GM19328 (cell line): ENCODE results near the gene GCAT.
A peak's percentile ranks its signal among the peaks of the same experiment; 100 is the strongest.

ENCODE experiments used
- ATAC-seq: cut with Tn5 transposase; IDR thresholded peaks from one replicate; pipeline ENCODE4 v1.9.1; 2021; ENCODE audit warnings: mild to moderate bottlenecking, moderate library complexity; ENCODE audit not compliant: unreplicated experiment

The GCAT gene

GRCh38 chr22:37807410-37808293, at the start of gene GCAT:
TSS of gene GCAT (plus strand) at chr22:37807934. CDS start at chr22:37807968, 34 bp downstream.
- peak; percentile 89 for ATAC-seq

DNA sequence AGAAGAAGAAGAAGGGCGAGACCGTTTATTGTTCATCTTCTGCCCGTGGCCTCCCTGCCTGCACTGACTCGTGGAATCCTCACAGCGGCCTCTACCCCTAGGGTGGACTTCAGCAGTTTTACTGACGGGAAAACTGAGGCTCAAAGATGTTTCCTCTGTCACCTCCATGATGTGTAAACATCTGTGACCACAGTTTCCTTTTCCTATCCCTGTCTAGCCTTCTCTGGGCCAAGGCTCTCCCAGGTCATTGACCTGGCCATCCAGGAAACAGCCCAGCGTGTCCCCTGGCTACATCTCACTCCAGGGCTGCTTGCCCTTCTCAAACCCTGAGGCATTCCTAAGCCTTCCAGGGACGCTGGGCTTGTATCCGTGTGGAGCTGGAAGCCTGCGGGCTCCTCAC, 49.0 kb upstream of the GCAT start:
- ATAC-seq: no peak

GRCh38 chr22:37759281-37759680, 48.5 kb upstream of the GCAT start:
- no peak for ATAC-seq

DNA sequence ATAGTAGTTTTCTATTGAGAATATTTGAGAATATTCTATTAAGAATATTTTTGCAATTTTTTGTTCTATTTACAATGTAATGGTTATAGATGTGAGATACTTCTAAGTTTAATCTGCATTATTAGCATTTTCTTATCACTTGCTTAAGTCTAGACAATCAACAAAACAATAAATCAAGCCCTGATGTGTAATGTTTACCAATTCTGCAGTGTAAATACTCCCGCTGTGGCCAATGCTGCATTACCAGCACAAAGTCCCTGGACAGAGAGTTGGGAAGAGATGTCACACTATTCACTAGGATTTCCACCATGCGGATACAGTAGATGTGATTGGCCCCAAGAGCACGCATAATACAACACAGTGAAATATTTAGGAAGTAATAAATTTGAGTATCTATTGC, 47.6 kb upstream of the GCAT start:
- ATAC-seq: no peak

DNA sequence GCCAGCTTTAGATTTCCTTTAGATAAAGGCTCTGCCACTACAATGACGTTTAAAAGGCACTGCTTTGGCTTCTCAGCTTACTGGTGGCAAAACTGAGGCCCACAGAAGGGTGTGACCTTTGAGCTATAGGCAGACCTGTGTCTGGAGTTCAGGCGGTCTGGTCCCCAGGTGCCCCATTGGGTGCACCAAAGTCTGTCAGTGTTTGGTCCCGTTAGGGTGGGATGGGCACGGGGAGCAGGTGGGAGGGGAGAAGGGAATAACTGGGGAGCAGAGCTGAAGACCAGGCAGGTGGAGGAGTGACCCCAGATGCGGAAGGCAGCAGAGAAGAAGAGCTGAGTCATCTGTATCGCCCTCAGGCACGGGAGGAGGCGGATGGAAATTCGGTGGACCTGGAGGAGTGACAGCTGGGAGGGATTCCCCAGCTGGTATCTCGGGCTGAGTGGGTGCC, 45.3 kb upstream of the GCAT start:
- ATAC-seq: no peak

DNA sequence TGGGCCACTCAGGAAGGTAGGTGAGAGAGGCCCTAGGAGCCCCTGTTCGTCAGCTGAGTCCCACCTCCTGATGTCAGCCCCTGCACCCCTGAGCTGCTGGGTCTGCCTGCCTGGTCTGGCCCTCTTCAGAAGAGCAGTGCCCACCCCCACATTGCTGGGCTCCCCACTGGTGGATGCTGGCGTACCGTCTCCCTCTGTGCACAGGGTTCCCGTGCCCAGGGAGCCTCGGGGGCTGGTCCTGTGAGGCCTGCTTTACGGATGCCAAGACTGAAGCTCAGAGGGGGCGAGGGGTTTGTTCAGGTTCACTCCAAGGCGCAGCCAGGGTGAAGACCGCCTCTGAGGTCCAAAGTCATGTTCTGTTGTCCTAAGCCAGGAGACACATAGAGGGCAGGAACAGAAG, 44.7 kb upstream of the GCAT start:
- no peak for ATAC-seq

DNA sequence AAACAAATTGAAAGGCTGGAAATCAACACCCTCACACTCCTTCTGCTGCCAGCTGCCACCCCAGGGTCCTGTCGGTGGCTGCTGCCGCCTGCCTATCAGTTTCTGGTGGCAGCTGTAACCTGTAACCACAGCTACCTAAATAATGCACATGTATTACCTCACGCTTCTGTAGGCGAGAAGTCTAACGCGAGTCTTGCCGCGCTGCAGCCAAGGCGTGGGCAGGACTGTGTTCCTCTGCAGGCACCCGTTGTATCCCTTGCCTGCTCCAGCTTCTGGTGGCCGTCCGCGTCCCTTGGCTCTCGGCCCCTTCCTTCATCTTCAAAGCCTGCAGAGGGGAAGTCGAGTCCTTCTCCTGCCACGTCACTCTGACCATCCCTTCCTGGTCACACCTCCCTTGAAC, 44.1 kb upstream of the GCAT start:
- no peak for ATAC-seq

DNA sequence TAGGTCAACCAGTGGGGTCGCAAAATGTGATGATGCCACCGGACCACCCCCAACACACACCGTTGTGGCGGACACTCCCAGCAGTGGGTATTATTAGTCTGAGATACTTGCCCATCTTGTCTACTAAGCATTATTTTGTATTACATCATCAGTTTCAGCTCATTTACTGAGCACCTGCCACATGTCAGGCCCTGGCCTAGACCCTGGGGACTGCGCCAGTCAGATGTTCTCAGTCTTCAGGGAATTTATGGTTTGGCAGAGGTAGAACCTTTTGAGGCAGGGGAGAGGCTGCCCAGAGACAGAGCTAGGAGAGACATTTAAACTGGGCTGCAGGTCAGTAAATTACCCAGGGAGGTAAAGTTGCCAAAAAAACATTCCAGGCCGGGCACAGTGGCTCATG, 43.1 kb upstream of the GCAT start:
- no peak for ATAC-seq

DNA sequence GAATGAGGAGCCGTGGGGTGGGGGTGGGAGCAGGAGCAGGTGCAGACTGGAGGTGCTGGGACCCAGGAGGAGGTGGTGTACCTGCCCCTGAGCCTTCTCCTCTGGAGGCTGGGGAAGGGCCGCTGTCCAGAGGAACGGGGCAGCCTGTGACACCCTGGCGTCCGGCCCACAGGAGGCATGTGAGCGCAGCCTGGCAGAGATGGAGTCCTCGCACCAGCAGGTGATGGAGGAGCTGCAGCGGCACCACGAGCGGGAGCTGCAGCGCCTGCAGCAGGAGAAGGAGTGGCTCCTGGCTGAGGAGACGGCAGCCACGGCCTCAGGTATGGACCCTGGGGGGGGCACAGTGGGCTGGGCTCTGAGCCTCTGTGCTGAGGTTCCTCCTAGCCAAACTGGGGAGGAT, 42.2 kb upstream of the GCAT start:
- ATAC-seq: no peak

- ATAC-seq: no peak
These were observed 41.7 kb upstream of the GCAT start for GRCh38 chr22:37765953-37766576.

GRCh38 chr22:37768273-37768672, 39.5 kb upstream of the GCAT start:
- ATAC-seq: no peak

DNA sequence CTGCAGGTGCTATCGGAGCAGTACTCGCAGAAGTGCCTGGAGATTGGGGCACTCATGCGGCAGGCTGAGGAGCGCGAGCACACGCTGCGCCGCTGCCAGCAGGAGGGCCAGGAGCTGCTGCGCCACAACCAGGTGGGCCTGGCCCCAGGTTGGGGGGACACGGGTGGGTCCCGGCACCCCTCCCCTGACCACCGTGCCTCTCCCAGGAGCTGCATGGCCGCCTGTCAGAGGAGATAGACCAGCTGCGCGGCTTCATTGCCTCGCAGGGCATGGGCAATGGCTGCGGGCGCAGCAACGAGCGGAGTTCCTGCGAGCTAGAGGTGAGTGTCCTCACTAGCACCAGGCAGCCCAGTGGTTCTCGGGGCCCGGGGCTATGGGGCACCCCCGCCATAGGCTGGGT, 38.7 kb upstream of the GCAT start:
- no peak for ATAC-seq

GRCh38 chr22:37771081-37771480, 36.7 kb upstream of the GCAT start:
- ATAC-seq: no peak

DNA sequence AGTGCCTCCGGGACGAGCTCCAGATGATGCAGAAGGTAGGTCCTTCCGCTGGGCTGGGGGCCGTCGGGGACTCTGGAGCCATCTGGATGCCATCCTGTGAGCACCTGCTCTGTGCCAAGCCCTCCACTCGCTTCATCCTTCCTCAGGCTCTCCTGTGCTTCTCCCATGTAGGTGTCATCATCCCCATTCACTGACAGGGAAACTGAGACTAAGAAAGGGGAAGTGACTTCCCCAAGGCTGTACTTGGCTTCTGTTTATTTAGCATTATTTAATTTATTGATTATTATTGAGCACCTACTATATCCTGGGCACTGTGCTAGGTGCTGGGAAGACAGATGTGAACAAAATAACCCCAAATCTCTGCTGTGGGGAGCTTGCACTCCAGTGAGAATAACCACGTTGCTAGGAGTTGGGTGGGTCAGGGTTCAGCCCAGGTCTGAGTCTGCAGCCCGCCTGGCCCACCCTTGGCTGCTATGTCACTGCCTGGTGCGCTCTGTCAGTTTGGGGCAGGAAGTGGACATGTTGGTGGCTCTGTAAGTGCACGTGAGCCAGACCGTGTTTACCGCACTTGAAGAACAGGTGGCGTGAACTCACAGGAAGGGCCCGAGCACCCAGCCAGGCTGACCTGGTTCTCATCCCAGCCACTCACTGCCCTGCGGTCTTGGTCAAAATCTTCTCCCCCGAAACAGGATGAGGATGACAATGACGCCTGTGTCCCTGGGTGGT, 35.9 kb upstream of the GCAT start:
- no peak for ATAC-seq

- ATAC-seq: no peak
These were observed 33.0 kb upstream of the GCAT start for GRCh38 chr22:37774728-37775127.

- no peak for ATAC-seq
These were observed 31.7 kb upstream of the GCAT start for GRCh38 chr22:37775785-37776638.

- ATAC-seq: no peak
These were observed 31.1 kb upstream of the GCAT start for GRCh38 chr22:37776639-37777005.

GRCh38 chr22:37777122-37777687, 30.5 kb upstream of the GCAT start:
- no peak for ATAC-seq

- ATAC-seq: no peak
These were observed 29.2 kb upstream of the GCAT start for GRCh38 chr22:37778370-37779009.

DNA sequence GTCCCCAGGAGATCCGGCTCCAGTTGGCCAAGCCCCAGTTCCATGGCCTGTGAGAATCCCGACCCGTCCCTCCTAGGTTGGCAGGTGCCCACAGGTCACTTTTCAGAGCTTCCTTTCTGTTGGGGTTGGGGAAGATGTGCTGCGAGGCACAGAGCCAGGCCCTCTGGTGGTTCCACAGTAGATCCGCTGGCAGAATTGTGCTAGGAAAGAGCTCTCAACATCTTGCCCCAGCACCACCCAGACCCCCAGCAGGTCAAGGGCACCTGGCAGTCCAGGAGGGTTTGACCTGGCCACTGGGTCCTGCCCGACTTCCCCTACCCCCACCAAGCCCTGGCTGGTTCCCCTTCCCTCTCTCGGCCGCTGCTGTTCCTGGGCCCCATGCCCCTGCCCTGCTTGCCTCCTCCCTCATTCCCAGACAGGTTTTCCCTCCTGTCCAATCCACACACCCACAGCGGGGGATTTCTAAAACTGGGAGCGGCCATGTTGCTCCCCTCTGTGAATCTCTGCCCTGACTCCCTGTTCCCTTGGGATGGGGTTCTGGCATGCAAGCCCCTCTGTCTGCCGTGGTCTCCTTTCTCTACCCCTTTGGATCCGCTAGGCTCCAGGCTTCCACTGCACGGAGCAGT, 26.2 kb upstream of the GCAT start:
- no peak for ATAC-seq
